Body of pancreas (tissue), 4 donors: ENCODE measurements around the gene ICOS.

Experiments used
- CTCF ChIP-seq, 7 experiments: fragments of 450-650 bp in 4 of 7; fragments of 200-600 bp in 3 of 7; sonication (generic) in 3 of 7; IDR thresholded peaks; one replicate each; pipeline ENCODE4 v1.5.1; 2016 to 2019; ENCODE audit warnings: antibody characterized with exemption in 7 of 7
- POLR2A ChIP-seq, 3 donors: fragments of 450-650 bp; IDR thresholded peaks; one replicate each; pipeline ENCODE4 v1.6.1; 2016; ENCODE audit warnings: antibody characterized with exemption in 3 of 3, mild to moderate bottlenecking in 2 of 3

- TF ChIP-seq CTCF (IDR thresholded peaks at IDR 0.05) (no peak), POLR2A (IDR thresholded peaks at IDR 0.05) (no peak)
Observed at GRCh38 chr2:203997481-203997880, 60.9 kb downstream of the ICOS start.
